Heart left ventricle (tissue), 13 donors: Measurements from ENCODE around the gene EYS.

Experiments used
- CTCF ChIP-seq, 12 donors: fragments of 200-600 bp; sonication (generic) in 4 of 12; IDR thresholded peaks; one replicate each; pipeline versions ENCODE4 v1.5.0 to v1.8.0; 2018 to 2022; ENCODE audit warnings: antibody characterized with exemption in 12 of 12, mild to moderate bottlenecking in 5 of 12
- POLR2A ChIP-seq, 2 donors: fragments of 450-650 bp; IDR thresholded peaks; one replicate each; pipeline ENCODE4 v1.6.1; 2017; ENCODE audit warnings: antibody characterized with exemption in 2 of 2, mild to moderate bottlenecking in 2 of 2, moderate library complexity in 2 of 2
- donor health status: ischemic (EF 13 %, LVEDD 7.1; RV severe dilation, severe dysfunction).
- donor health status: DM: no; HTN: yes; CAD: no.
- donor health status: DM: no; HTN: no; CAD: no.
- donor health status: ischemic (EF 25% LVEDD 6.9; RV normal size, moderate dysfunction).
- donor health status: ischemic (EF 25% LVEDD 5.7; RV mildly dilated, moderate dysfunction).
- donor health status: ischemic (EF 35%, LVEDD 5.7; RV mildly dilated, moderate dysfunction).
- donor health status: nonischemic (EF 11% LVEDD 7.7; RV severe dilation, severe dysfunction).
- donor health status: DM: yes; HTN: yes; CAD: no.
- donor health status: PGD.
- donor health status: ischemic (EF 29% LVEDD 5.4; RV normal size, mild dysfunction).
- donor health status: nonischemic (EF 23%, LVEDD 6.1; RV moderate dilation, normal function).

GRCh38 chr6:64143101-64143500 is 1563.9 kb downstream of the EYS start:
- TF ChIP-seq CTCF (IDR thresholded peaks at IDR 0.05) (no peak), POLR2A (IDR thresholded peaks at IDR 0.05) (no peak)
